SH-SY5Y (cell line): ENCODE results near the gene SESN1.

Source experiments
- GATA2 ChIP-seq: IDR thresholded peaks from 2 replicates; pipeline ENCODE4 v1.6.1; 2011; ENCODE audit warnings: mild to moderate bottlenecking, low read depth, low read length
- GATA3 ChIP-seq: IDR thresholded peaks from 2 replicates; pipeline ENCODE4 v1.6.1; 2011; ENCODE audit warnings: low read depth, mild to moderate bottlenecking, low read length, moderate library complexity

Gene SESN1

GRCh38 chr6:108958900-108959770 lies 135.5 kb downstream of the SESN1 start:
- TF ChIP-seq GATA2 = no peak
- no peak for TF ChIP-seq GATA3

GRCh38 chr6:108957221-108957620 lies 137.4 kb downstream of the SESN1 start:
- no peak for TF ChIP-seq GATA2
- no peak for TF ChIP-seq GATA3

- TF ChIP-seq GATA3 (no peak), GATA2 (no peak)
These were observed 139.2 kb downstream of the SESN1 start for GRCh38 chr6:108955329-108955949.

- no peak for TF ChIP-seq GATA2
- TF ChIP-seq GATA3 = no peak
These were observed 141.0 kb downstream of the SESN1 start for GRCh38 chr6:108953681-108954080.

- TF ChIP-seq GATA2 (no peak), GATA3 (no peak)
These were observed 141.7 kb downstream of the SESN1 start for GRCh38 chr6:108952776-108953486.

GRCh38 chr6:108951351-108951953 lies 143.2 kb downstream of the SESN1 start:
- no peak for TF ChIP-seq GATA2
- TF ChIP-seq GATA3 = no peak

- TF ChIP-seq GATA2 = no peak
- no peak for TF ChIP-seq GATA3
These were observed 146.4 kb downstream of the SESN1 start for GRCh38 chr6:108948181-108948661.

- TF ChIP-seq GATA3 (no peak), GATA2 (0 out of 2 replicates have a peak, but pooled peaks have one; percentile 13)
These were observed 147.4 kb downstream of the SESN1 start for GRCh38 chr6:108947114-108947854.

GRCh38 chr6:108946695-108947094 lies 148.0 kb downstream of the SESN1 start:
- TF ChIP-seq GATA2 (no peak), GATA3 (no peak)

- TF ChIP-seq GATA3 (no peak), GATA2 (no peak)
These were observed 148.9 kb downstream of the SESN1 start for GRCh38 chr6:108945681-108946159.

GRCh38 chr6:108944707-108945680 lies 149.7 kb downstream of the SESN1 start:
- TF ChIP-seq GATA3 (no peak), GATA2 (no peak)

GRCh38 chr6:108944071-108944470 lies 150.6 kb downstream of the SESN1 start:
- TF ChIP-seq GATA2 = no peak
- TF ChIP-seq GATA3 = no peak
